ENCODE measurements around the gene ZMIZ1. TPM values are rescaled to one million over a fixed set of nuclear protein-coding genes. Genes with fewer than 3 reads are reported as not detected.
A peak's percentile ranks its signal among the peaks of the same experiment; 100 is the strongest.

The ZMIZ1 gene
- total and polyA plus RNA-seq, 12 donors, result 6.6 to 113 (median 55.1) TPM

- Histone ChIP-seq H3K27ac (peak overlapping the region in 2 of 5 donors; percentile 88 to 91), H3K27me3 (no peaks in the 10 kb centered on the region), H3K4me1 (replicated peaks in 1 of 2) (peaks cover 32 to 61% of the 10 kb centered on the region in 2 donors), H3K9me3 (replicated peaks in 1 of 3) (no peaks in the 10 kb centered on the region), H3K36me3 (replicated peaks in 1 of 2) (no peaks in the 10 kb centered on the region), H3K4me3 (no peak overlapping the region)
- TF ChIP-seq CTCF (IDR thresholded peaks at IDR 0.05) (no peak), POLR2A (IDR thresholded peaks at IDR 0.05) (no peak)
- WGBS, 4 donors, result 67 to 83% (median 76%) methylated on average over 5 of the region's 5 CpGs
- intact Hi-C loops (cut with DNase I), result no loop called here
- peak in 3 of 7 donors; percentile 56 to 65 (median 61) for DNase-seq
These were observed 181.5 kb downstream of the ZMIZ1 start for GRCh38 chr10:79250259-79250658.

- intact Hi-C loops (cut with DNase I), result no loop called here
- 80 to 90% (median 85%) methylated on average over 5 of the region's 5 CpGs for WGBS, 4 donors
- H3K27me3 ChIP-seq, result no peaks in the 10 kb centered on the region
- no peak for DNase-seq
- peaks cover 10 to 39% of the 10 kb centered on the region in 2 donors for H3K4me1 ChIP-seq (replicated peaks in 1 of 2)
- TF ChIP-seq CTCF (IDR thresholded peaks at IDR 0.05) (no peak), POLR2A (IDR thresholded peaks at IDR 0.05) (no peak)
- no peaks in the 10 kb centered on the region for H3K9me3 ChIP-seq (replicated peaks in 1 of 3)
- peaks cover 0 to 5% of the 10 kb centered on the region in 2 donors for H3K36me3 ChIP-seq (replicated peaks in 1 of 2)
- H3K27ac ChIP-seq, result no peak overlapping the region
- H3K4me3 ChIP-seq, result no peak overlapping the region
These were observed 183.7 kb downstream of the ZMIZ1 start for GRCh38 chr10:79252450-79252849.

- no peak overlapping the region for H3K27ac ChIP-seq
These were observed 184.2 kb downstream of the ZMIZ1 start for GRCh38 chr10:79252971-79253370.

GRCh38 chr10:79253704-79254103, 184.9 kb downstream of the ZMIZ1 start:
- DNase-seq, result no peak
- Histone ChIP-seq H3K36me3 (replicated peaks in 1 of 2) (peaks cover 0 to 5% of the 10 kb centered on the region in 2 donors), H3K27ac (no peak overlapping the region), H3K9me3 (replicated peaks in 1 of 3) (no peaks in the 10 kb centered on the region), H3K4me1 (replicated peaks in 1 of 2) (peaks cover 6 to 28% of the 10 kb centered on the region in 2 donors), H3K27me3 (no peaks in the 10 kb centered on the region), H3K4me3 (no peak overlapping the region)
- WGBS, 4 donors, result 80 to 92% (median 88%) methylated on average over 2 to 3 of the region's 3 CpGs
- TF ChIP-seq CTCF (IDR thresholded peaks at IDR 0.05), result no peak
- no peak for TF ChIP-seq POLR2A (IDR thresholded peaks at IDR 0.05)
- intact Hi-C loops (cut with DNase I), result no loop called here

More at GRCh38 chr10:79252971-79253370, 184.2 kb downstream of the ZMIZ1 start:
- peaks cover 5 to 34% of the 10 kb centered on the region in 2 donors for H3K4me1 ChIP-seq (replicated peaks in 1 of 2)
- intact Hi-C loops (cut with DNase I), result no loop called here
- no peaks in the 10 kb centered on the region for H3K27me3 ChIP-seq
- H3K4me3 ChIP-seq, result no peak overlapping the region
- 88 to 90% (median 89%) methylated on average over 4 of the region's 4 CpGs for WGBS, 4 donors
- TF ChIP-seq POLR2A (IDR thresholded peaks at IDR 0.05) (no peak), CTCF (IDR thresholded peaks at IDR 0.05) (no peak)
- no peak for DNase-seq
- no peaks in the 10 kb centered on the region for H3K9me3 ChIP-seq (replicated peaks in 1 of 3)
- peaks cover 0 to 5% of the 10 kb centered on the region in 2 donors for H3K36me3 ChIP-seq (replicated peaks in 1 of 2)

Data from adrenal gland (tissue), 12 donors.